IPS DF 19.7 (cell line): ENCODE results near the gene MAGEA12.
"Not testable (repeated sequence)": the region's sequence is repeated elsewhere in the genome, so short reads cannot be mapped to it uniquely, and the experiment has no call there.

Experiments
- DNase-seq: peaks from one replicate; pipeline ENCODE4 v3.0.0-alpha.2; 2013; ENCODE audit warnings: low read depth, low spot score

Gene MAGEA12

DNA sequence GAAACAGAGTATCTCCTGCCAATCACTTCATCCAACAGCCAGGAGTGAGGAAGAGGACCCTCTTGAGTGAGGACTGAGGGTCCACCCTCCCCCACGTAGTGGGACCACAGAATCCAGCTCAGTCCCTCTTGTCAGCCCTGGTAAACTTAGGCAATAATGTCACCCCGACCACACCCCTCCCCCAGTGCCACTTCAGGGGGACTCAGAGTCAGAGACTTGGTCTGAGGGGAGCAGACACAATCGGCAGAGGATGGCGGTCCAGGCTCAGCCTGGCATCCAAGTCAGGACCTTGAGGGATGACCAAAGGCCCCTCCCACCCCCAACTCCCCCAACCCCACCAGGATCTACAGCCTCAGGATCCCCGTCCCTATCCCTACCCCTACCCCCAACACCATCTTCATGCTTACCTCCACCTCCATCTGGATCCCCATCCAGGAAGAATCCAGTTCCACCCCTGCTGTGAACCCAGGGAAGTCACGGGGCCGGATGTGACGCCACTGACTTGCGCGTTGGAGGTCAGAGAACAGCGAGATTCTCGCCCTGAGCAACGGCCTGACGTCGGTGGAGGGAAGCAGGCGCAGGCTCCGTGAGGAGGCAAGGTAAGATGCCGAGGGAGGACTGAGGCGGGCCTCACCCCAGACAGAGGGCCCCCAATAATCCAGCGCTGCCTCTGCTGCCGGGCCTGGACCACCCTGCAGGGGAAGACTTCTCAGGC, at the start of gene MAGEA12, which contains the start of gene CSAG1:
Gene MAGEA12 (plus strand): TSS at position 497 of the 715 bp plus-strand sequence. CDS start 2,405 bp downstream, outside the sequence.
Gene CSAG1 (minus strand): TSS at position 461 of the 715 bp plus-strand sequence. CDS start 1,261 bp downstream, outside the sequence.
- no peak for DNase-seq

- DNase-seq: not testable (repeated sequence)
Measured at GRCh38 chrX:152697952-152698931, 35.3 kb upstream of the MAGEA12 start, which contains the start of gene MAGEA3. TSS of gene MAGEA3 (plus strand) at chrX:152698794. CDS start at chrX:152700833, 2,039 bp downstream.

DNA sequence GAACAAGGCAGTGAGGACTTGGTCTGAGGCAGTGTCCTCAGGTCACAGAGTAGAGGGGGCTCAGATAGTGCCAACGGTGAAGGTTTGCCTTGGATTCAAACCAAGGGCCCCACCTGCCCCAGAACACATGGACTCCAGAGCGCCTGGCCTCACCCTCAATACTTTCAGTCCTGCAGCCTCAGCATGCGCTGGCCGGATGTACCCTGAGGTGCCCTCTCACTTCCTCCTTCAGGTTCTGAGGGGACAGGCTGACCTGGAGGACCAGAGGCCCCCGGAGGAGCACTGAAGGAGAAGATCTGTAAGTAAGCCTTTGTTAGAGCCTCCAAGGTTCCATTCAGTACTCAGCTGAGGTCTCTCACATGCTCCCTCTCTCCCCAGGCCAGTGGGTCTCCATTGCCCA, 33.2 kb upstream of the MAGEA12 start:
- DNase-seq: not testable (repeated sequence)

DNA sequence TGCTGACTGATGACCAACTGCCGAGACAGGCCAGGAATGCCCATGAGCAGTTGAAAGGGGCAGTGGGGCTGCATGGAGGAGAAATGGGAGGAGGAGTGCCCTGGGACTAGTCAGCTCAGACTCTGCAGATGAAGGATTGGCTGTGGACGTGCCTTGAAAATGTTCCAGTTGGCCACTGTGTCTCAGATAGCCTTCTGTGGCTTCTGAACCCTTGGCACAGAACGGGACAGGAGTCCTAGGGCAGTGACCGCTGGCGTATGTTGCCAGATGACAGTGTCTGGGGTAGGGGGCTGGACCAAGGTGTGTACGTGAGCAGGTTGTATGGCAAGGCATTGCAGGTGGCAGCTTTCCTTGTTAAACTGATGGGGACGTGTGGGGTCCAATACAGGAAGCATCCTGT, 27.1 kb upstream of the MAGEA12 start:
- DNase-seq: not testable (repeated sequence)

DNA sequence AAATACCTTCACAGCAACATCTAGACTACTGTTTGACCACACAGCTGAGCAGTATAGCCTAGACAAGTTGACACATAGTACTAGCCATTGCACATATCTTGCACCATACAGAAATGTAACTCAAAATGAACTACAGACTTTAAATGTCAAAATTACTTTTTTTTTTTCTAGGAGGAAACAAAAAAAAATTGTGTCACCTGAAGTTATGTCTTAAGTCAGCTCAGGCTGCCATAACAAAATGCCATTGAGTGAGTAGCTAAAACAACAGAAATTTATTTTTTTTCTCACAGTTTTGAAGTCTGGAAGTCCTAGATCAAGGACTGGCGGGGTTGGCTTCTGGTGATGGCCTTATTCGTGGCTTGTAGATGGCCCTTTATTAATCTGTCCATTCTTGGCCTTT, 24.4 kb upstream of the MAGEA12 start, which contains the start of gene CSAG2:
Gene CSAG2 (minus strand): TSS at position 101 of the 400 bp plus-strand sequence. CDS start 161 bp downstream, outside the sequence.
- DNase-seq: not testable (repeated sequence)

DNA sequence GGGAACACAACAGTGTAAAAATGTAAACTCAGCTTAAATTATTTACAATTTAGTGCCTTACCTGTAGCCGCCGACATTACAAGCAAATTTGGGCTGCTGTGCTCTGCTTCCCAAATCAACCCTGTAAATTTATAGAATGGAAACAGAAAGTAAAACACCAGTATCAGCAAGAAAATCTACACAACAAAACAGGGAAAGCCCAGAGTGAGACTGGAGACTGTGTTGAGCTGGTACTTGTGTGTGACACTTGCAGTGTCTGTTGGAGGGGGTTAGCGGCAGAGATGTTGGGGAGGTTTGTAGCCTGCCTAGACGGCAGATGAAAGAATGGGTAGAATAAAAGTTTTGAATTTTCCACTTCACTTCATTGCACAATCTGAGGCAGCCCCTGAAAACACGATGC, 20.4 kb upstream of the MAGEA12 start:
- not testable (repeated sequence) for DNase-seq

GRCh38 chrX:152713815-152714787, 19.5 kb upstream of the MAGEA12 start, which contains the start of gene MAGEA2B:
TSS of gene MAGEA2B (plus strand) at chrX:152714628. CDS start at chrX:152717107, 2,479 bp downstream.
- not testable (repeated sequence) for DNase-seq

GRCh38 chrX:152725409-152725808, 8.1 kb upstream of the MAGEA12 start:
- DNase-seq: no peak

- DNase-seq: not testable (repeated sequence)
Measured at GRCh38 chrX:152734143-152734858, 744 bp downstream of the MAGEA12 start.

- no peak for DNase-seq
Measured at GRCh38 chrX:152735101-152735500, 1.5 kb downstream of the MAGEA12 start.

GRCh38 chrX:152735860-152736511, 2.4 kb downstream of the MAGEA12 start:
- DNase-seq: no peak

DNA sequence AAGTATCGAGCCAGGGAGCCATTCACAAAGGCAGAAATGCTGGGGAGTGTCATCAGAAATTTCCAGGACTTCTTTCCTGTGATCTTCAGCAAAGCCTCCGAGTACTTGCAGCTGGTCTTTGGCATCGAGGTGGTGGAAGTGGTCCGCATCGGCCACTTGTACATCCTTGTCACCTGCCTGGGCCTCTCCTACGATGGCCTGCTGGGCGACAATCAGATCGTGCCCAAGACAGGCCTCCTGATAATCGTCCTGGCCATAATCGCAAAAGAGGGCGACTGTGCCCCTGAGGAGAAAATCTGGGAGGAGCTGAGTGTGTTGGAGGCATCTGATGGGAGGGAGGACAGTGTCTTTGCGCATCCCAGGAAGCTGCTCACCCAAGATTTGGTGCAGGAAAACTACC, 3.0 kb downstream of the MAGEA12 start:
- DNase-seq: not testable (repeated sequence)

- no peak for DNase-seq
Measured at GRCh38 chrX:152738560-152738959, 5.0 kb downstream of the MAGEA12 start.

- DNase-seq: not testable (repeated sequence)
Measured at GRCh38 chrX:152753686-152754650, 20.4 kb downstream of the MAGEA12 start, which contains the start of gene MAGEA2. TSS of gene MAGEA2 (minus strand) at chrX:152753842. CDS start at chrX:152751363, 2,479 bp downstream.

DNA sequence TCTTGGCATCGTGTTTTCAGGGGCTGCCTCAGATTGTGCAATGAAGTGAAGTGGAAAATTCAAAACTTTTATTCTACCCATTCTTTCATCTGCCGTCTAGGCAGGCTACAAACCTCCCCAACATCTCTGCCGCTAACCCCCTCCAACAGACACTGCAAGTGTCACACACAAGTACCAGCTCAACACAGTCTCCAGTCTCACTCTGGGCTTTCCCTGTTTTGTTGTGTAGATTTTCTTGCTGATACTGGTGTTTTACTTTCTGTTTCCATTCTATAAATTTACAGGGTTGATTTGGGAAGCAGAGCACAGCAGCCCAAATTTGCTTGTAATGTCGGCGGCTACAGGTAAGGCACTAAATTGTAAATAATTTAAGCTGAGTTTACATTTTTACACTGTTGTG, 21.3 kb downstream of the MAGEA12 start:
- not testable (repeated sequence) for DNase-seq

- DNase-seq: not testable (repeated sequence)
Measured at GRCh38 chrX:152758918-152759317, 25.4 kb downstream of the MAGEA12 start, which contains the start of gene CSAG3. TSS of gene CSAG3 (plus strand) at chrX:152759218.

- DNase-seq: not testable (repeated sequence)
Measured at GRCh38 chrX:152759544-152759943, 26.0 kb downstream of the MAGEA12 start.

- not testable (repeated sequence) for DNase-seq
Measured at GRCh38 chrX:152761582-152761981, 28.0 kb downstream of the MAGEA12 start.
